Stimulated activated CD4-positive, alpha-beta T cell treated with anti-CD3 and anti-CD28 coated beads, Interleukin-4, amount 100 ng/mL, for 4 hours (primary cell): ENCODE results near the gene SCPEP1.

Source experiments
- DNase-seq, 2 experiments: peaks; one replicate each; pipeline ENCODE4 v3.0.0-alpha.2; 2020

Gene SCPEP1

GRCh38 chr17:57004944-57005579 is 27.1 kb downstream of the SCPEP1 start:
- DNase-seq: no peak

- DNase-seq: no peak
These were observed 28.1 kb downstream of the SCPEP1 start for GRCh38 chr17:57006040-57006439.

GRCh38 chr17:57008958-57009357 is 31.0 kb downstream of the SCPEP1 start:
- no peak for DNase-seq

GRCh38 chr17:57009737-57010445 is 32.0 kb downstream of the SCPEP1 start:
- peak; percentile 28 to 34 for DNase-seq

GRCh38 chr17:57010487-57010886 is 32.6 kb downstream of the SCPEP1 start:
- DNase-seq: no peak

GRCh38 chr17:57011491-57012015 is 33.6 kb downstream of the SCPEP1 start:
- DNase-seq: no peak

GRCh38 chr17:57016071-57016763 is 38.3 kb downstream of the SCPEP1 start:
- no peak for DNase-seq

- no peak for DNase-seq
These were observed 38.8 kb downstream of the SCPEP1 start for GRCh38 chr17:57016764-57017116.

GRCh38 chr17:57017625-57018024 is 39.7 kb downstream of the SCPEP1 start:
- no peak for DNase-seq

- no peak for DNase-seq
These were observed 42.3 kb downstream of the SCPEP1 start for GRCh38 chr17:57020208-57020607.

GRCh38 chr17:57021226-57021940 is 43.5 kb downstream of the SCPEP1 start:
- no peak for DNase-seq

- no peak for DNase-seq
These were observed 47.9 kb downstream of the SCPEP1 start for GRCh38 chr17:57025876-57026275.

- no peak for DNase-seq
These were observed 49.9 kb downstream of the SCPEP1 start for GRCh38 chr17:57027852-57028251.

GRCh38 chr17:57032343-57032742 is 54.4 kb downstream of the SCPEP1 start:
- no peak for DNase-seq

GRCh38 chr17:57033296-57033695 is 55.4 kb downstream of the SCPEP1 start:
- no peak for DNase-seq

GRCh38 chr17:57034807-57035754 is 57.1 kb downstream of the SCPEP1 start:
- no peak for DNase-seq

- DNase-seq: no peak
These were observed 58.1 kb downstream of the SCPEP1 start for GRCh38 chr17:57035971-57036481.

GRCh38 chr17:57037411-57037810 is 59.5 kb downstream of the SCPEP1 start:
- no peak for DNase-seq

GRCh38 chr17:57038486-57038885 is 60.6 kb downstream of the SCPEP1 start:
- no peak for DNase-seq

- no peak for DNase-seq
These were observed 62.6 kb downstream of the SCPEP1 start for GRCh38 chr17:57040571-57040970.

- no peak for DNase-seq
These were observed 65.3 kb downstream of the SCPEP1 start for GRCh38 chr17:57043276-57043675.
